Psoas muscle (tissue), 8 donors: ENCODE data around the gene COBL. TPM values are rescaled to one million over a fixed set of nuclear protein-coding genes. Genes with fewer than 3 reads are reported as not detected.

ENCODE experiments used
- ATAC-seq, 4 donors: fragments of 200-7000 bp; cut with Tn5 transposase; one replicate each; pipeline ENCODE4 v1.9.1; 2020; ENCODE audit warnings: moderate library complexity in 3 of 4, mild to moderate bottlenecking in 2 of 4
- DNase-seq, 2 donors: peaks; one replicate each; pipeline ENCODE4 v3.0.0-alpha.2; 2020
- H3K27ac ChIP-seq: fragments of 200-600 bp; one replicate; pipeline ENCODE4 v1.8.0; 2022
- H3K27me3 ChIP-seq, 3 donors: fragments of 200-600 bp in 1 of 3; one replicate each; pipeline versions ENCODE4 v1.6.1 to v1.8.0; 2013 to 2022; ENCODE audit warnings: low read length in 2 of 3, mild to moderate bottlenecking in 2 of 3, moderate library complexity in 1 of 3; ENCODE audit not compliant: insufficient read depth in 3 of 3
- H3K36me3 ChIP-seq, 2 donors: fragments of 200-600 bp in 1 of 2; one replicate each; pipeline versions ENCODE4 v1.6.1 to v1.8.0; 2013 to 2022; ENCODE audit warnings: low read depth in 1 of 2, mild to moderate bottlenecking in 1 of 2, moderate library complexity in 1 of 2; ENCODE audit not compliant: insufficient read depth in 1 of 2
- H3K4me1 ChIP-seq: fragments of 200-600 bp; one replicate; pipeline ENCODE4 v1.8.0; 2022
- H3K4me3 ChIP-seq: fragments of 200-600 bp; one replicate; pipeline ENCODE4 v1.8.0; 2022; ENCODE audit warnings: mild to moderate bottlenecking
- H3K9me3 ChIP-seq: fragments of 200-600 bp; one replicate; pipeline ENCODE4 v1.8.0; 2022
- WGBS, 3 donors: extraction: QIAGEN DNeasy Blood & Tissue Kit; methylation state at CpG; one replicate each; pipeline versions ENCODE4 v1.1.6 to v1.1.7; 2013; 5-methylcytosine and 5-hydroxymethylcytosine counted together
- intact Hi-C, 2 donors: fragments of 100-400 bp; cut with DNase I; formaldehyde crosslinking; loops; one replicate each; pipeline versions ENCODE4 v1.11.0 to v1.14.2; 2022
- polyA plus RNA-seq, 3 donors: library from polyadenylated mRNA; stranded (reverse); fragments of 200-250 nt; gene quantifications; one replicate each; pipeline ENCODE4 v1.2.3, GENCODE V29; 2013
- total RNA-seq, 4 donors: library from RNA; stranded (reverse); fragmentation: NEBNext Ultra II Directional in 2 of 4; extraction: Animal tissue kit (Norgen Biotek cat#: 25700) in 2 of 4; gene quantifications; one replicate each; pipeline versions ENCODE4 v1.2.1 to v1.2.4, GENCODE V29; 2021 to 2023
- TF ChIP-seq, protein P1 (sequence below): fragments of 200-600 bp; IDR thresholded peaks from one replicate; pipeline ENCODE4 v1.8.0; 2022; ENCODE audit warnings: antibody characterized with exemption
- donor health status: healthy with polysubstance abuse.
- donor health status: DM: no; HTN: no; CAD: no; lungs with moderate emphysema.
- donor health status: Bipolar disorder and iron deficiency.
- donor health status: healthy.
- donor health status: DM: yes; HTN: yes; CAD: no.
- donor health status: DM: no; HTN: no; CAD: no.
- donor health status: DM: no; HTN: no; CAD: no.
- donor health status: DM: yes; HTN: yes; CAD: no.

Gene COBL
- total and polyA plus RNA-seq, 7 donors = 57.5 to 139 (median 115) TPM

DNA sequence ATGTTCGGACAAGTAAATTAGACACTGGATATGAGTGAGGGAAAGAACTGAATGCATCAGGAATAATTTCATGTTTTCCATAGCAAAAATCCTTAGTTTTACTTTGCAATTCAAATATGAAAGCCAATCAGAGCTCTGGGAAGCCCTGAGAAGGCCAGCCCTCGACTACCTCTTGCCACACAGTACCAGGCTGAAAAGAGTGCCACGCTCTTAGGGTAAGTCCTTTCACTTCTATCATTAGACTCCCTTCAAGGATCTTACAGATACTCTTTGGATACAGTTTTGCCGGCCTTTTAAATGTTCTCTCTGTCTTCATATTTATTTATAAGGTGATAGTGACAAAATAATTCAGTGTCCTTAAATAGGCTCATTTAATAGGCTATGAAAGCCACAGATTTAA lies 1.9 kb downstream of the COBL start:
- H3K27me3 ChIP-seq = no peaks in the 10 kb centered on the region
- H3K27ac ChIP-seq = peak overlapping the region; percentile 90
- DNase-seq (no peak), ATAC-seq (peak; percentile 41 to 69 (median 55))
- intact Hi-C loops = loop anchor here (2.0 to 5.0 kb wide), 3 partner anchors 36 to 87 kb away; no protein-coding TSS in a partner anchor
- TF ChIP-seq, protein P1, sequence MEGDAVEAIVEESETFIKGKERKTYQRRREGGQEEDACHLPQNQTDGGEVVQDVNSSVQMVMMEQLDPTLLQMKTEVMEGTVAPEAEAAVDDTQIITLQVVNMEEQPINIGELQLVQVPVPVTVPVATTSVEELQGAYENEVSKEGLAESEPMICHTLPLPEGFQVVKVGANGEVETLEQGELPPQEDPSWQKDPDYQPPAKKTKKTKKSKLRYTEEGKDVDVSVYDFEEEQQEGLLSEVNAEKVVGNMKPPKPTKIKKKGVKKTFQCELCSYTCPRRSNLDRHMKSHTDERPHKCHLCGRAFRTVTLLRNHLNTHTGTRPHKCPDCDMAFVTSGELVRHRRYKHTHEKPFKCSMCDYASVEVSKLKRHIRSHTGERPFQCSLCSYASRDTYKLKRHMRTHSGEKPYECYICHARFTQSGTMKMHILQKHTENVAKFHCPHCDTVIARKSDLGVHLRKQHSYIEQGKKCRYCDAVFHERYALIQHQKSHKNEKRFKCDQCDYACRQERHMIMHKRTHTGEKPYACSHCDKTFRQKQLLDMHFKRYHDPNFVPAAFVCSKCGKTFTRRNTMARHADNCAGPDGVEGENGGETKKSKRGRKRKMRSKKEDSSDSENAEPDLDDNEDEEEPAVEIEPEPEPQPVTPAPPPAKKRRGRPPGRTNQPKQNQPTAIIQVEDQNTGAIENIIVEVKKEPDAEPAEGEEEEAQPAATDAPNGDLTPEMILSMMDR = no peak
- H3K9me3 ChIP-seq = no peaks in the 10 kb centered on the region
- H3K4me3 ChIP-seq = peak overlapping the region; percentile 81
- H3K36me3 ChIP-seq = no peaks in the 10 kb centered on the region
- WGBS, 3 donors = 45 to 57% (median 57%) methylated on average over 4 of the region's 4 CpGs
- peaks cover 5% of the 10 kb centered on the region for H3K4me1 ChIP-seq

DNA sequence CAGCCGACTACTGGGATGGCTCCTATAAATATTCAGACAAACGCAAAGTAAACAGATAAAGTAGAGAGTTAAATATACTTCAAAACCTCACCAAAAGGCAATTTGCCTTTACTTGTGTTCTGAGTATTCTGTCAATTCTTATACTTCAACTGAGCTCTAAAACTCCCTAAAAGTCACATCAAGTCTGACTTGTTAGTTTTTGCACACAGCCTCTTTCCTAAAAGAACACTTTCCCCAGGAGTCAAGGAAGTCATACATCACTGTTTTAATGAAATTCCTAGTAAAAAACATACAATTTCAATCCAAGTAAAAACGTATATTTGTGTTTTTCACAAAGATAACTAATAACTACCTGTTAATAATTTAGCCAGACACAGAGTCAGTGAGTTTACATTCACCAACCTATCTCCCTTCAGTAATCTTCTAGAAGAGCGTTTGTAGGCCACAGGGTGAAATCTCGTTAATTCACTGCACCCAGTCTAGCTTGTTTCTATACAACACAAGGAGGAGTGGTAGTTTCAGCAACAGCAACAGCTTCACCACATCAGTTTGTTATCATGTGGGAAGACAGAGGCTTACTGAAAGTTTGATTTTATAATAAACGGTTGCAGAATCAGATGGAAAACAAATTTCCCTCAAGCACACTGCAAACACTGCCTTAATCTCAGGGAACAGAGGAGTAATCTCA lies 2.7 kb downstream of the COBL start:
- TF ChIP-seq, protein P1 = no peak
- intact Hi-C loops = loop anchor here in 1 of 2 donors (2.0 kb wide), 1 partner anchor 35 kb away; no protein-coding TSS in a partner anchor
- no peaks in the 10 kb centered on the region for H3K36me3 ChIP-seq
- DNase-seq (no peak), ATAC-seq (no peak)
- 65 to 72% (median 66%) methylated on average over 6 of the region's 6 CpGs for WGBS, 3 donors
- H3K27me3 ChIP-seq = no peaks in the 10 kb centered on the region
- peak overlapping the region; percentile 90 for H3K27ac ChIP-seq
- peaks cover 14% of the 10 kb centered on the region for H3K4me1 ChIP-seq
- H3K9me3 ChIP-seq = no peaks in the 10 kb centered on the region
- H3K4me3 ChIP-seq = peak overlapping the region; percentile 16

DNA sequence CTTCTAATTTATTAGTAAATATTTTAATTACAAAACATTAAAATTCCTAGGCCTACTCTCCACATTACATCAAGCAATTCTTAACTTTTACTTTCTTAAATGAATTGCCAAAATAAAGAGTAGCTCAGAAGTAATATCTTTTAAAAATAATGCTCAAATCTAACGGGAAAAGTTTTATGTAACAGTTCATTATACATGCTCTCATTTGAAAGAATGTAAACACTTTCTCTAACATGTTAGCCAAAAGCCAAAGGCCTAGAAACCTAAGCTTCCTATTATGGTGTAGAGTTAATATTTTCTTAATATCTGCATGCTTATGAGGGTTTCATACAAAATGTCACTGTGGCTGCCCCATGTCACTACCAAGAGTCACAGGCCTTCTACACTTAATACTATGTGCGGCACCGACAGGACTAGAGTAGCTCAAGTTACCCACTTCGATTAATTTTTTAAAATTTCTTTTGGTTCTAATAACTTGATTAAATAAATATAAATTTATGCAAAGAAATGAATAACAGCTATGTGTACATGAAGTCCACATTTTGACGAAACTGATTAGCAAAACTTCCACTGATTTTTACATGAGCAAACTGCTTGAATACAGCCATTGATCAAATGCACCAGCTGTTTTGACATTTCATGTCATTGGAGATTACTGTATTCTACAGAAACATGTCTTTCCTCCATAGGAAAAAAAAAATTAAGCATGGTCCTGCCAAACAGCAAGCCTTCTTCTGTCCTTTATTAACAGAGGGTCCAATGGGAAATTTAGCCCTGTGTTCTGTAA lies 3.5 kb downstream of the COBL start:
- TF ChIP-seq, protein P1 = no peak
- Histone ChIP-seq H3K27me3 (no peaks in the 10 kb centered on the region), H3K4me3 (peak overlapping the region; percentile 16), H3K36me3 (no peaks in the 10 kb centered on the region), H3K27ac (peak overlapping the region; percentile 90), H3K9me3 (no peaks in the 10 kb centered on the region), H3K4me1 (peaks cover 21% of the 10 kb centered on the region)
- intact Hi-C loops = no loop called here
- ATAC-seq = no peak
- DNase-seq = no peak
- 62 to 72% (median 69%) methylated on average over 5 of the region's 5 CpGs for WGBS, 3 donors

DNA sequence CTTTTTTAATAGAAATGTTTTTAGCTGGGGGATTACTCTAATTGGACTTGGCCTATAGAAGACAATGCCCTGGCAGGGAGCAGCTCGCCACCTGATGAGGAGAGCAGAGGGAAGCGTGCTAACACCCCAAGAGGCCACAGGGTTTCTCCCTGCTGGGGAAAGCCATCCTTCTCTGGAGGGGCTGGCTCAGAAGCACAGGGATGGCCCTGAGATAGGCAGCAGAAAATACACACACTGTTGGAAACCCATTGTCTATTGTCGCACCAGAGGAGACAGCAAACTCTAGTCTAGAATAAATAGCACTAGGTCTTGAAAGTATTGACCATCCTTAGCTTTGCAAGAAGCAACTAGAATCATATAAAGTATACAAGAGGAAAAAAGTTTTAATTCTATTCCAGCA lies 5.4 kb downstream of the COBL start:
- Histone ChIP-seq H3K27ac (no peak overlapping the region), H3K9me3 (no peaks in the 10 kb centered on the region), H3K4me3 (no peak overlapping the region), H3K27me3 (no peaks in the 10 kb centered on the region), H3K4me1 (peaks cover 25% of the 10 kb centered on the region), H3K36me3 (no peaks in the 10 kb centered on the region)
- intact Hi-C loops = no loop called here
- ATAC-seq (no peak), DNase-seq (no peak)
- WGBS, 3 donors = 88 to 93% (median 91%) methylated on average over 3 of the region's 3 CpGs
- TF ChIP-seq, protein P1 = no peak
